HFFc6 (cell line): Measurements from ENCODE around the gene PGLYRP3. TPM values are rescaled to one million over a fixed set of nuclear protein-coding genes. Genes with fewer than 3 reads are reported as not detected.

Experiments
- DNase-seq: peaks from one replicate; pipeline ENCODE4 v3.0.0-alpha.2; 2018
- H3K27ac Mint-ChIP-seq: 2 replicates; pipeline ENCODE4 v1.8.0; 2020; ENCODE audit warnings: mild to moderate bottlenecking, mixed read lengths
- H3K27me3 Mint-ChIP-seq: 2 replicates; pipeline ENCODE4 v1.8.0; 2021; ENCODE audit warnings: mild to moderate bottlenecking, moderate library complexity, mixed read lengths; ENCODE audit not compliant: insufficient read depth
- H3K36me3 Mint-ChIP-seq: 2 replicates; pipeline ENCODE4 v1.8.0; 2021; ENCODE audit warnings: low read depth, mixed read lengths
- H3K4me1 Mint-ChIP-seq: 2 replicates; pipeline ENCODE4 v1.8.0; 2020; ENCODE audit warnings: low read depth, mixed read lengths
- H3K4me3 Mint-ChIP-seq: 2 replicates; pipeline ENCODE4 v1.8.0; 2020; ENCODE audit warnings: mild to moderate bottlenecking, moderate library complexity, mixed read lengths
- H3K9me3 Mint-ChIP-seq: 2 replicates; pipeline ENCODE4 v1.8.0; 2020; ENCODE audit warnings: mild to moderate bottlenecking, mixed read lengths
- total RNA-seq, 6 experiments: library from RNA; stranded (reverse); fragmentation: NEBNext Ultra II Directional; extraction: Animal tissue kit (Norgen Biotek cat#: 25700); gene quantifications; 2 replicates in 1 of 6; 3 replicates in 5 of 6; pipeline ENCODE4 v1.2.3, GENCODE V29; 2021
- TF ChIP-seq, protein P1 (sequence below): fragments of 200-600 bp; sonication (generic); IDR thresholded peaks from 2 replicates; pipeline ENCODE4 v1.5.0; 2021; ENCODE audit warnings: antibody characterized with exemption, mild to moderate bottlenecking

The PGLYRP3 gene
- total RNA-seq, 6 experiments from 2014 or later: not detected

DNA sequence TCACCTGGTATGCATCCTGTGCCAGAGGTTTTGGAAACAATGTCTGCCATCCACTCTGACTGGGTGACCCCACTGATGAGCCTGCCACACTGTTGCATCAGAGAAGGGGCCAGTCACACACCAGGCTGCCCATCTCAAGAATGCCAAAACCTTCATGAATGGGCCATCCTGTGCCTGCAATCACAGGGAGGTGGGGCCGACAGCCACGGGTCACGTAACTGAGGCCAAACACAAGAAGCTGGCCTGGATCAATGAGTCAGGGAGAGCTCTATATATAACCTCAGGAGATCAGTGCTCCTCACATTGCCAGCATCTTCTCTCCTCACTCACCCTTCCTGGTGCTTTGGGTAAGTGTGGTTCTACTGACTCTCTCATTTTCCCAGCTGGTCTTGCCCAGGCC is 53.4 kb downstream of the PGLYRP3 start, which contains the start of gene LORICRIN:
TSS of gene LORICRIN (plus strand) at position 301 of the 400 bp plus-strand sequence. CDS start 1,263 bp downstream, outside the sequence.
- Mint-ChIP-seq H3K27me3 (peaks cover 32% of the 10 kb centered on the region), H3K9me3 (no peaks in the 10 kb centered on the region), H3K4me1 (no peaks in the 10 kb centered on the region), H3K36me3 (no peaks in the 10 kb centered on the region), H3K27ac (no peak within 1 kb of the TSS), H3K4me3 (no peak within 1 kb of the TSS)
- TF ChIP-seq, protein P1, sequence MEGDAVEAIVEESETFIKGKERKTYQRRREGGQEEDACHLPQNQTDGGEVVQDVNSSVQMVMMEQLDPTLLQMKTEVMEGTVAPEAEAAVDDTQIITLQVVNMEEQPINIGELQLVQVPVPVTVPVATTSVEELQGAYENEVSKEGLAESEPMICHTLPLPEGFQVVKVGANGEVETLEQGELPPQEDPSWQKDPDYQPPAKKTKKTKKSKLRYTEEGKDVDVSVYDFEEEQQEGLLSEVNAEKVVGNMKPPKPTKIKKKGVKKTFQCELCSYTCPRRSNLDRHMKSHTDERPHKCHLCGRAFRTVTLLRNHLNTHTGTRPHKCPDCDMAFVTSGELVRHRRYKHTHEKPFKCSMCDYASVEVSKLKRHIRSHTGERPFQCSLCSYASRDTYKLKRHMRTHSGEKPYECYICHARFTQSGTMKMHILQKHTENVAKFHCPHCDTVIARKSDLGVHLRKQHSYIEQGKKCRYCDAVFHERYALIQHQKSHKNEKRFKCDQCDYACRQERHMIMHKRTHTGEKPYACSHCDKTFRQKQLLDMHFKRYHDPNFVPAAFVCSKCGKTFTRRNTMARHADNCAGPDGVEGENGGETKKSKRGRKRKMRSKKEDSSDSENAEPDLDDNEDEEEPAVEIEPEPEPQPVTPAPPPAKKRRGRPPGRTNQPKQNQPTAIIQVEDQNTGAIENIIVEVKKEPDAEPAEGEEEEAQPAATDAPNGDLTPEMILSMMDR: no peak
- no peak for DNase-seq

DNA sequence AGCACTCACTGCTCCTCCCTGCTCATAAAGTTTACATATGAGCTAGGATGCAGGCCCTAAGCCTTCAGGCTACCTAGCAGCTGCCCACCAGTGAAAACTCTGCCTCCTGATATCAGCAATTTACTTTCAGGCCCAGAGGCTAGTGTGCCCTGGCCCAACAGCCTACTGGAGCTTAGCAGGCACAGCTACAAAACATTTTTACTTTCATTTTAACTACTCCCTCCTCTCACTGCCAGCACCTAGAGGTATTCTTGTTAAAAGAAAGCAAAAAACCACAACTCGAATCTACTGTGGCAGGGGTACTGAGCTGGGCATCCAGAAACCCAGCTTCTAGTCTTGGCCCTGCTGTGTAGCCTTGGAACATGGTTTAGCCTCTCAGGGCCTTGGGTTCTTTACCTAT is 59.1 kb downstream of the PGLYRP3 start:
- Mint-ChIP-seq H3K27me3 (peaks cover 2% of the 10 kb centered on the region), H3K36me3 (no peaks in the 10 kb centered on the region), H3K27ac (no peak overlapping the region), H3K4me3 (no peak overlapping the region), H3K9me3 (no peaks in the 10 kb centered on the region), H3K4me1 (no peaks in the 10 kb centered on the region)
- TF ChIP-seq, protein P1: no peak
- no peak for DNase-seq

DNA sequence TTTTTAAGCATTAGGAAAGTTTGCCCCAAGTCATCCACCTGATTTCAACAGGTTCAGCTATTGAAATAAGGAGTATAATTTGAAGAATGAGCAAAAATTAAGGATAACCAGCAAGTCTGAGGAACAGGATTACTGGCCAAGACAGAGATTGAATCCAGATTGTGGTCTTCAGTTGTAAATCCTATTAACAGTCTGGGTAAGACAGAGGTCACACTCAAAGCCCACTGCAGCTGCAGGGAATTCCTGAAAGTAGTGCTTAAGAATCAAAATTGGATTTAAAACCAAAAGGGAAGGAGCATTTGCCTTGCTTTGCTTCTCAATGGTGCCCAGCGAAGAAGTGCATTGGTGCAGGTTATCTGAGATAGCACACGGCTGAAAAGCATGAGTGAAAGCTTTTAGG is 59.7 kb downstream of the PGLYRP3 start:
- no peaks in the 10 kb centered on the region for H3K9me3 Mint-ChIP-seq
- no peak overlapping the region for H3K4me3 Mint-ChIP-seq
- H3K27ac Mint-ChIP-seq: no peak overlapping the region
- H3K27me3 Mint-ChIP-seq: peaks cover 2% of the 10 kb centered on the region
- no peaks in the 10 kb centered on the region for H3K36me3 Mint-ChIP-seq
- H3K4me1 Mint-ChIP-seq: no peaks in the 10 kb centered on the region
- TF ChIP-seq, protein P1: no peak
- DNase-seq: no peak

DNA sequence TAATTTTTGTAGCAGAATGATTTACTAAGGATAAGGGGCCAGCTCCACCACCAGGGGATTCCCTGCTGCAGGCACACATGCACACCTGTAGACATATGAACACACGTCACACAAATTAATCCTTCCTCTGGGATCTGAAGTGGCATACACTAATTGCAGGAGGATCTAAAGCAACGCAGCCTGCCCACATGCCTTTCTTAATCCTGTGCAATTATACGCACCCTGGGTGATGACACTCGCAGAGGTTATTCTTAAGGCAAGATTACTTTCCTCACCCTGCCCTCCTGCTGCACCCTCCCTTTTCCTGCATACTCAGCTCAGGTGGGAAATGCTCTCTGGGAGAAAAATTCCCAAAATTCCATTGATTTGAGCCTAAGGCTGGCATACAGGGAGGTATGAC is 60.8 kb downstream of the PGLYRP3 start:
- H3K36me3 Mint-ChIP-seq: no peaks in the 10 kb centered on the region
- no peaks in the 10 kb centered on the region for H3K4me1 Mint-ChIP-seq
- TF ChIP-seq, protein P1: no peak
- no peak overlapping the region for H3K27ac Mint-ChIP-seq
- no peak overlapping the region for H3K4me3 Mint-ChIP-seq
- H3K9me3 Mint-ChIP-seq: no peaks in the 10 kb centered on the region
- DNase-seq: no peak
- peaks cover 1% of the 10 kb centered on the region for H3K27me3 Mint-ChIP-seq

DNA sequence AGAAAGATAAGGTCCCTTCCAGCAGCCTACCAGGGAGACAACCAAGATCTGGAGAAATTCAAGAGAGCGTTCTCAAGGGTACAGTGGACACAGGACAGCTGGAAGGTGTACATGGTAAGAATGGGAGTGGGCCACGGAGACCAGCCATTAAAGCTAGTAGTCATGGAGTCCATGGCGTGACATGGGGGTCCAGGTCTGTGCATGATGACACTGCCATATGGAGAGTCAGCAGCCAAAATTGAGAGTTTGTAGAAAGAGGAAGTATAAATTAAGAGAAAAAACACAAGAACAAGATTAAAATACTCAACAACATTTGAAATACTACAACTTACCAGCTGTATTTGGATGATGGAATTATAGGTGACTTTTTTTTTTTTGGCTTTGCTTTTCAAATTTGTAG is 61.2 kb downstream of the PGLYRP3 start:
- Mint-ChIP-seq H3K4me3 (no peak overlapping the region), H3K36me3 (no peaks in the 10 kb centered on the region), H3K27me3 (peaks cover 1% of the 10 kb centered on the region), H3K4me1 (no peaks in the 10 kb centered on the region), H3K27ac (no peak overlapping the region), H3K9me3 (no peaks in the 10 kb centered on the region)
- TF ChIP-seq, protein P1: no peak
- DNase-seq: no peak

DNA sequence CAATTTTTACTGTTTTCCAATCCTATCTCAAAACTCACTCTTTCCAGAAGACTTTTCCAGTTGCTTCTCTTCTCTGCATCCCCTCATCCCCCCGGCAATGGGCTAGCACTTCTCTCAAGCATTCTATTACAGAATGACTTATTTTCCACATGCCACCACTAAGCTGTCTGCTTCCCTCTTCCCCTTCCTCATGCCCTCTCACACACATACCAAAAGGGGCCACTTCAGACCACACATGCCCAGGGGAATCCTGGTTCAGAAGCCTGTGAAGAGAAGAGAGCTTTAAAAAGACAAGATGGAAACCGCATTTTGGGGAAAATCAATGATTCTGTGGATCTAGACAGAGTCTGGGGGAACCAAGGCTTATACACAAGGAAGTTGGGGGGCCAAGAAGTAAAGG is 61.7 kb downstream of the PGLYRP3 start:
- no peak for DNase-seq
- Mint-ChIP-seq H3K27ac (no peak overlapping the region), H3K36me3 (no peaks in the 10 kb centered on the region), H3K4me3 (no peak overlapping the region), H3K4me1 (no peaks in the 10 kb centered on the region), H3K27me3 (peaks cover 1% of the 10 kb centered on the region), H3K9me3 (no peaks in the 10 kb centered on the region)
- TF ChIP-seq, protein P1: no peak
